ENCODE results near the gene BPIFB6.
"Not testable (repeated sequence)": the region's sequence is repeated elsewhere in the genome, so short reads cannot be mapped to it uniquely, and the experiment has no call there.

BPIFB6 gene

DNA sequence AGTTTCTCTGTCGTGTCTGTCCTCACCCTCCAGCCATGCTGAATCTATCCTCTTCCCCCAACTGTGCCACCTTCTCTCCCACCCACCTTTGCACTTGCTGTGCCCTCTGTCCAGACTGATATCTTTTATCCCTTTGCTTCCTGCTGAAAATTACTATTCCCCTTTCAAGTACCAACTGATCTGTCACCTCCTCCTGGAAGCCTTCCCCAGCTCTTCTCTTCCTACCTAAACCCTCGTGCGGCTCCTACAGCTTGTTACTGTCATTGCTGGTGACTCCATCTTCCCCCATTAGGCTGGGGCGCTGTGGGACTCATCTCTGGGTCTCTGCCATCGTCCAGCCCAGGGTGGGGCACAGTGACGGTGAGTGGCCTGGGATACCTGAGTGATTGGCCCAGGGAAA is 1.1 kb downstream of the BPIFB6 start:
- no peak for DNase-seq

DNA sequence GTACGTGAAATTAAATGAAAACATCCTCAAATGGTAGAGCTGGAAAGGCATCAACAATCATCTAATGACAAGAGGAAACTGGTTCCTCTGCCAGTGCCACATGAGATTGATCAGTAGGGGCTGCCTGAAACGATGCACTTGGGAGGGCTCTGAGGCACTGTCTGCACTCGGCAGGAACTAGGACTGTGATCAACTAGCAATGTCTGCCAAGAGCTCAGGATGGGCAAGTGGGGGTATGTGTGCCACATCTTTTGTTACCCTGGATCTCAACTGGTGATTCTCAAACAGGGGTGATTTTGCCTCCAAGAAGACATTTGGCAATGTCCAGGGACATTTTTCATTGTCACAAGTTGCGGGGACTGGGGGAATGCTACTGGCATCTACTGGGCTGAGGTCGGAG is 1.9 kb downstream of the BPIFB6 start:
- no peak for DNase-seq

DNA sequence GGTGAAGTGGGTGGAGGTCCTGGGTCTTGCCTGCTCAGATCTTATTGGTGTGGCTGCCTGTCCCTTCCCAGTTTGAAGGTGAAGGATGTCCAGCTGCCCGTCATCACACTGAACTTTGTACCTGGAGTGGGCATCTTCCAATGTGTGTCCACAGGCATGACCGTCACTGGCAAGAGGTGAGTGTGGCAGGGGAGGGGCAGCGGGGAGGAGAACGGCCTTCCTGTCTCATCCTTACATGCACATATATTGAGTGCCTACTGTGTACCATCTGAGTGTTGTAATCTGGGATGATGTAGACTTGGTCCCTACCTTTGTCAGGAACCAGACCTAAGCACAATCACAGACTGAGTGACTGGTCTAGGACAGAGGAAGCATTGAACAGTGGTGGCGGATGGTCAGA is 2.7 kb downstream of the BPIFB6 start:
- no peak for DNase-seq

DNA sequence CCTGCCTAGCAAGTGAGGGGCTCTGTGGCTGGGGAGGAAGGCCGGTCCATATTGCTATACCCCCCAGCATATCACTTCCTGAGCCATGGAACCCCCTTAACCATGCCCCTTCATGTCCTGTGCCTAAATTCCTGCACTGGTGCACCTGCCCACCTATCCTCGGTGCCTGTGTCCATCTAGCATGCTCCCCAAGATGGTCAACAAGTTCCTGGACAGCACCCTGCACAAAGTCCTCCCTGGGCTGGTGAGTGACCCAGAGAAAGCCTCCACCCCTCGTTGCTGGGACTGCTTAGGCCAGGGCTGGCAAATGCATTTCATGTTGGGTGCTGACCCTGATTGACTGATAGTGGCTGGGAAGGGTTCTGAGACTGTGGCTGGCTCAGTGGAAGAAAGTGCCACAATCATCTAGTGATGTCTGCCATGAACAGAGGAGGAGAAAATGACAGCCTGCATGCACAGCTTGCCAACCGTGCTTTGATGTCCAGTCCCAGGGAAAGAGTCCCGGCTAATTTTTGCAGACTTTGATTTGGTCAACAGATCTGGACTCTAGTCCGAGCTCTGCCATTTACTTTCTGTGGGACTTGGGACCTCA is 3.5 kb downstream of the BPIFB6 start:
- DNase-seq, result no peak

DNA sequence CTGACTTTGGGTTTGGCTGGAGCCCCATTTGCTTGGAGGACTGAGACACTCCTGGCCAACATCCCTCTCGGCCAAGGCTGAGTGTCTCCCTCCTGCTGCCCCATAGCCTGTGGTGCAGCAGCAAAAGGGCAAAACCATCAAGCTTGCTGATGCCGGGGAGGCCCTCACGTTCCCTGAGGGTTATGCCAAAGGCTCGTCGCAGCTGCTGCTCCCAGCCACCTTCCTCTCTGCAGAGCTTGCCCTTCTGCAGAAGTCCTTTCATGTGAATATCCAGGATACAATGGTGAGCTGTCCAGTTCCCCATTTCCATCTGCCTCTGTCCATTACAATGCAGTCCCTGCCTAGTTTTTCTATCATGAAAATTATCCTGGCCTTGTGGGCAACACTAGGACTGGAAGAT is 6.0 kb downstream of the BPIFB6 start:
- no peak for DNase-seq

GRCh38 chr20:33038243-33038642 is 6.8 kb downstream of the BPIFB6 start:
- DNase-seq, result no peak

DNA sequence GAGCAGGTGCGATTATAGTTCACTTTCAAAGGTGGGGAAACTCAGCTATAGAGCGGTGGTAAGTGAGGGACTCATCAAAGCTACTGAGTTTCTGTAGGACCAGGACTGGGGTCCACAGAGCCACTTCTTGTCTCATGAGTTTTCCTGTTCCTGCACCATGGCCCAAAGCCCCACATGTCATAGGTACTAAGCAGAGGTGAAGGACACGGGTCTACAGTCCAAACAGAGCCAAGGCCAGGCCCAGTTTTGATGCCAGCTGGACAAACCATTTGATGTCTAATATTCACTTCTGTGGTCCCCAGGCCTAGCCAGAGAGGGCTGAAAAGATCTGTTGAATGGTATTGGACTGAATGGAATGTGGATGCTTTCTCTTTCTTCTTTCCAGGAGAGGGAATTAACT is 11.0 kb downstream of the BPIFB6 start:
- no peak for DNase-seq

DNA sequence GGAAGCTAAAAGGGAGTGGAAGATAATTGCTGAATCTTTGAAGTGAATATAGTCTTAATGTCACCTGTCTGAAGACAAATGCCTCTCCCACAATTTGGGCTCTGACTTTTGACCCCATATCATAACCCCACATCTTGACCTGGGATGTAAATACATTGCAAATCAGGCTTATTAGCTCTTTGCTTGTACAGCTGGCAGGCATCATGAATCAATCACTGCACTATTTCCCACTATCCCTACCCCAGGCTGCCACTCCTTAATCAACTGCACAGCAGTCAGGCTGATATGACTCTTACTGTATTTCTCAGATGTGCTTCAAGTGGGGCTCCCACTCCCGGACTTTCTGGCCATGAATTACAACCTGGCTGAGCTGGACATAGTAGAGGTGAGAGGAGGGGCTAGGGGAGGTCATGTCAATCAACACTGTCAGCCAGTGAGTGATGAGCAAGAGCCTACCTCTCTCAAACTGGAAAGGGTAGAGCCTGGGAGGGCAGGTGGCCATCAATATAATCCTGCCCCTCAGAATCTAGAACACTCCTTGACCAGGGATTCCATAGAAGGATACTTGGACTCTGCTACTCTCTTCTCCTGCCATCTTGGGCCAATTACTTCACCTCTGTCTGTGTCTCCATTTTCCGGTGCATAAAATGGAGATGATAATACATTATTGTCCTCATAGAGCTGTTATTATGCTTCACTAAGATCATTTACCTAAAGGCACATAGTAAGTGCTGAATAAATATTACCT is 11.7 kb downstream of the BPIFB6 start:
- DNase-seq, result no peak

GRCh38 chr20:33043731-33044181 is 12.3 kb downstream of the BPIFB6 start:
- DNase-seq, result no peak

DNA sequence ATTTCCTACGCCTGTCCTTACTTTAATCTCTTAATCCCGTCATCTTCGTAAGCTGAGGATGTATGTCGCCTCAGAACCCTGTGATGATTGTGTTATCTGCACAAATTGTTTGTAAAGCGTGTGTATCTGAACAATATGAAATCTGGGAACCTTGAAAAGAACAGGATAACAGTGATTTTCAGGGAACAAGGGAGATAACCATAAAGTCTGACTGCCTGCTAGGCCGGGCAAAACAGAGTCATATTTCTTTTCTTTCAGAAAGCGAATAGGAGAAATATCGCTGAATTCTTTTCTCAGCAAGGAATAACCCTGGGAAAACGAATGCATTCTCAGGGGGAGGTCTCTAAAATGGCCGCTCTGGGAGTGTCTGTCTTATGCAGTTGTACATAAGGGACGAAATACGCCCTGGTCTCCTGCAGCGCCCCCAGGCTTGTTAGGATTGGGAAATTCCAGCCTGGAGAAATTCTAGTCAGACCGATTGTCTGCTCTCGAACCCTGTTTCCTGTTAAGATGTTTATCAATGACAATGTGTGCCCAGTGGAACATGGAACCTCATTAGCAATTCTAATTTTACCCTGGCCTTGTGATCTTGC is 13.8 kb downstream of the BPIFB6 start:
- DNase-seq, result not testable (repeated sequence)

GRCh38 chr20:33046412-33046811 is 15.0 kb downstream of the BPIFB6 start:
- DNase-seq, result no peak

- DNase-seq, result no peak
Observed at GRCh38 chr20:33051333-33051732, 19.9 kb downstream of the BPIFB6 start.

DNA sequence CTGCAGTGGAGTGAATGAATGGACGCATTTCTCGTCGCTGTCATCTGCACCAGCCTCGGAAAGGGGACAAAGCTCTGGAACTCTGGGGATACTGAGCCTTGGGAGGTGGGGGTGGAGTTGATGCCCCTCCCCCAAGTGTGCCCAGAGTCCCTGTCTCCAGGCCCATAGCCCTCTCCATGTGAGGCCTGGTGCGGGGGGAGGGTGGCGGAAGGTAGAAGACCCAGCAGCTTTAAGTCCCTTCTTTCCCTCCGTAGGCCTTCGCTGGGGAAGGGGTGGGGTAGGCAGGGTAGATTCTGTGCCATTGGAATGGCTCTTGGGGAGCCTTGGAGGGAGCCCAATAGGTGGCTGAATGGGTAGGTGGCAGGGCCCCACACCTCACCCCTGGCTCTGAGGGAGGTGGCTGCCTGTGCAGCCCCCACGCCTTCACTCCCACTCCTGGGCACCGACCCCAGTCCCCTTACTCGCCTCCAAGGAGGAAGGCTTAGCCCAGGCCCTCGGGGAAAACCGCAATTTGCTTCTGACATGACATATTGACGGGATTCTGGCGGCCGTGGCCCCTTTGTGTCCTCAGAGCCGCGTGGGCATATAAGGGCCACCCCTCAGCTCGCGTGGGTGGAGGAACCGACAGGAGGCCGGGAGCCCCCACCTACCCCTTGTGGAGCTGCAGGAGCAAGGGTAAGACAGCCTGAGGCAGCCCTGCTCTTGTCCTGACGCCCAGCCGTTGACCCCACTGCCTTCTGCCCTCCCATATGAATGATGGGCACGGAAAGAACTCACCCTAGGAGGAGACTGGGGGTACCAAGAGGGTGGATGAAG is 22.1 kb downstream of the BPIFB6 start, which contains the start of gene BPIFB3:
BPIFB3 (plus strand) TSS at position 613 of the 816 bp plus-strand sequence. CDS start 1,533 bp downstream, outside the sequence.
- DNase-seq, result no peak

GRCh38 chr20:33054381-33054780 is 22.9 kb downstream of the BPIFB6 start:
- no peak for DNase-seq

GRCh38 chr20:33054791-33055190 is 23.3 kb downstream of the BPIFB6 start:
- no peak for DNase-seq

DNA sequence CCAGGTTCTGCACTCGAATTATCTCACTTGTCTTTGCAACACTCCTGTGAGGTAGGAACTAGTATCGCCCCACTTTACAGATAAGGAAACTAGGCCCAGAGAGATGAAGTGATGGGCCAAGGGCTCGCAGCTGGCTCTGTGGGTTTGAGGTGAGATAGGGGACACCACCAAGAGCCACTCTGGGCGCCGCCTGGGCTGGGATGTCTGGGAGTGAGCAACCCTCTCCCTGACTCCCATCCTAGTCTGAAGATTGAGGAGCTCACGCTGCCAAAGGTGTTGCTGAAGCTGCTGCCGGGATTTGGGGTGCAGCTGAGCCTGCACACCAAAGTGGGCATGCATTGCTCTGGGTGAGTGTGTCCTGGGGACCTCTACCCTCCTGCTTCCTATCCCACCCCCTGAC is 27.7 kb downstream of the BPIFB6 start:
- no peak for DNase-seq

DNA sequence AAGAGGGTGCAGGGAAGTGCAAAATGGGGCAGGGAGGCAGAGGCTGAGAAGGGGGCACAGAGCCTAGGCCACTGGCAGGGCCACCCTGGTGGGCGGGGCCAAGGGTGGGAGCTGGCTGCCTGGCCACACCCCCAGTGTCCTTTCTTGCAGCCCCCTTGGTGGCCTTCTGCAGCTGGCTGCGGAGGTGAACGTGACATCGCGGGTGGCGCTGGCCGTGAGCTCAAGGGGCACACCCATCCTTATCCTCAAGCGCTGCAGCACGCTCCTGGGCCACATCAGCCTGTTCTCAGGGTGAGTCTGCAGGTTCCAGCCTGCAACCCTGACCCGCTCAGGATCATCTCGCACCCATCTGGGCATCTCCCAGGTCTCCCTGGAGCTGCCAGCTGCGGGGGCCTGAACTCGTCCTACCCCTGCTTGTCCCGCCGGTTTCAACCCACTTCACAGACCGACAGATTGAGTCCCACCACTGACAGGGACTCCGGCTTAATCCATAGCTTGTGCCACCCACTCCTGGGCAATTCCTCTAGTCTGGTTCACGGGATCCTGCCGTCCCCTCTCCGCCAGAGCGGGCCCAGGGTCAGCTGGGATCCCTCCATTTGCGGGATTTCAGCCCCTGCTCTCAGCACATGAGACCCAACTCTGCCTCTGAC is 28.4 kb downstream of the BPIFB6 start:
- DNase-seq, result no peak

DNA sequence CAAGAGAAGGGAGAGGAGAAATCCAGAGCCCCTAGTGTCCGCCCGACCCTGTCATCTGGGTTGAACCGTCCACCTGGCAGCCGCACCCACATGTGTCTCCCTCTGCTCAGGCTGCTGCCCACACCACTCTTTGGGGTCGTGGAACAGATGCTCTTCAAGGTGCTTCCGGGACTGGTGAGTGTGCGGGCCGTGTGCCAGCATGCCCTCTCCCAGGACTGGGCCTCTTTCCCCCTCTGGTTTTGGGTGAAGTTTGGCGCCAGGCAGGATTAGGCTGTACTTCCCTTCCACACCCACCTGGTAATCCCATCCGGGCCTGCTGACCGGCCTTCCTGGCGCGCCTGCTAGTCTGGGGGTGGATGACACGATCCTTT is 30.2 kb downstream of the BPIFB6 start:
- no peak for DNase-seq

DNA sequence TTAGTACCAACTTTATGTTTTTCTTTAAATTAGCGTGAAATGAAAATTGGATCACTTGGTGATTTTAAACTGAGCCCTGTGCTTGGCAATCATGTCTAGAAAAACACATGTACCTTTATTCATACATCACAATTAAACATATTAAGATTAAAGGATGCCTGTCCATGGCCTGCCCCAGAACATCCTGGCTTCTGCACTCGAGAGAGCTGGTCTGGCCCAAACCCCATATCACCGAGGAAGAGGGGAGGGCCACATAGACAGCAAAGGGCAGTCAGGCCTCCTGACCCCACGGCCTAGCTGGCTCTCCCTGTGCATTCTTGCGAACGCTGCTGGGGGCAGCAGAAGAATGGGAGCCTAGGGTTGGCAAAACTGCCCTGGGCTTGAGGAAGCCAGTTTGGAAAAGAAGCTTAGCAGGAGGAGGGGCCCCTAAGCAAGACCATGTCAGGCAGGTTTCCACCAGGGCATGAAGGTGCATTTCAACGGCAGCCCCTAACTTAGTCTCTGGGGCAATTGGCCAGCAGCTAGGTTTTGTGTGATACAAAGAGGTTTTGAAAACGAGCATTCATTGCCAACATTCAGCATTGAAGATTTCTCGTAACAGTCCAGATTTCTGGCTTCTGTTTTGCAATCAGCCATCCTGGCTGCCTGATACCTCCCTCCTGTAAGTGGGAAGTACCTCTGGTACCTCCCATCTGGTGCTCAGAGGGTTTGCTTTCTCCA is 30.8 kb downstream of the BPIFB6 start:
- no peak for DNase-seq

DNA sequence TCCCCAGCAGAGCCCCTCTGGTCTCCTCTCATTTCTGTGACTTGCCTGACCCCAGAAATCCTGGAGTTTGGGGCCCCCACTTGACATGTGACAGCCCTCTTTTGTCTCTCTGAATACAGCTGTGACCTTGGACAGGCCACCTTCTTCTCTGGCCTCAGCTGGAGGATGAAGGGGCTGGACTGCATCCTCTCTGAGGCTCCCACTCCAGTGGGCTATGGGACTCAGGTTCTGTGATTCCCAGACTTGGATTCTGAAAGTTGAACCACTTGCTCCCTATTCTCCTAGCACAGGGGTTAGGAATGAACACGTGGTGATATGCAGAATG is 31.3 kb downstream of the BPIFB6 start:
- DNase-seq, result no peak

DNA sequence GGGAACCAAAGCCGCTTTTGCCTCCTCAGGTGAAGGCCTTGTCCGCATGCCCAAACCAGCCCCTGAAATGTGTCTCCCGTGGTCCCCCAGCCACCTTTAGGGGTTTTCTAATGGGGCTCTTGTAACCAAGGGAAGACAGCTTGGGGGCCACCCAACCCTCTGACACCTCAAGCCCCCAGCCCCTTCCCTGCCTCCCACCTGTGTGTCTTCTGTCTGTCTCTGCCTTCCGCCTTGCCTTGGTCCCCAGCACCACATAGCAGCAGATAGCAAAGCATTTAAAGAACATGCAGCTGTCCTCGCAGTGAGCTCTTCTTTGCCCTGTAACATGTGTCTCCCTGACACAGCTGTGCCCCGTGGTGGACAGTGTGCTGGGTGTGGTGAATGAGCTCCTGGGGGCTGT is 31.8 kb downstream of the BPIFB6 start:
- DNase-seq, result no peak

GRCh38 chr20:33064572-33065287 is 33.3 kb downstream of the BPIFB6 start:
- DNase-seq, result no peak

Data from OCI-M1 (cell line).